ENCODE measurements around the gene JAKMIP2. TPM values are rescaled to one million over a fixed set of nuclear protein-coding genes. Genes with fewer than 3 reads are reported as not detected.

Gene JAKMIP2
- total and polyA plus RNA-seq, 10 donors: 0.09 to 2.4 (median 1.5) TPM

DNA sequence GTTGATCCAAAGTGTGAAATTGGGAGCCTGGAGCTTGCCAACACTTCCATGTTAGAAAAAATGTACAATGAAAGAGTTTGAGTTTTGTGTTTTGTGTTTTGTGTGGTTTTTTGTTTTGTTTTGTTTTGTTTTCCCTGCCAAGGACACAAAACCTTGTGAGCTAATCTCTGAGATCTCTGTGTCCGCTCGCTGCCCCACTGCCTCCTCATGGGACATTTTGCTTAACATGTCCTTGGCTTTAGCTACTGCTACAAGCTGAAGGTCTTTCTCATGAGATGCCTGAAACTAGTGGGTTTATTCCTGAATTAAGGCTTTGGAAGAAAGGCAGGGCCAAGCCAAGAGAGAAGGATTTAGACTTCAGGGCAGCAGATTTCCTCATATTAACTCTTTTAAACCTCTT is 7.3 kb upstream of the JAKMIP2 start:
- H3K4me1 ChIP-seq: no peaks in the 10 kb centered on the region
- no peak overlapping the region for H3K4me3 ChIP-seq
- no peaks in the 10 kb centered on the region for H3K27me3 ChIP-seq (replicated peaks in 1 of 7)
- WGBS, 5 donors: 79 to 89% (median 86%) methylated on average over 2 of the region's 2 CpGs
- intact Hi-C loops (cut with DNase I; ENCODE audit: low total_unique reads): no loop called here
- TF ChIP-seq POLR2AphosphoS5 (IDR thresholded peaks at IDR 0.05): no peak
- TF ChIP-seq POLR2A (IDR thresholded peaks at IDR 0.05): no peak
- TF ChIP-seq, protein P1, sequence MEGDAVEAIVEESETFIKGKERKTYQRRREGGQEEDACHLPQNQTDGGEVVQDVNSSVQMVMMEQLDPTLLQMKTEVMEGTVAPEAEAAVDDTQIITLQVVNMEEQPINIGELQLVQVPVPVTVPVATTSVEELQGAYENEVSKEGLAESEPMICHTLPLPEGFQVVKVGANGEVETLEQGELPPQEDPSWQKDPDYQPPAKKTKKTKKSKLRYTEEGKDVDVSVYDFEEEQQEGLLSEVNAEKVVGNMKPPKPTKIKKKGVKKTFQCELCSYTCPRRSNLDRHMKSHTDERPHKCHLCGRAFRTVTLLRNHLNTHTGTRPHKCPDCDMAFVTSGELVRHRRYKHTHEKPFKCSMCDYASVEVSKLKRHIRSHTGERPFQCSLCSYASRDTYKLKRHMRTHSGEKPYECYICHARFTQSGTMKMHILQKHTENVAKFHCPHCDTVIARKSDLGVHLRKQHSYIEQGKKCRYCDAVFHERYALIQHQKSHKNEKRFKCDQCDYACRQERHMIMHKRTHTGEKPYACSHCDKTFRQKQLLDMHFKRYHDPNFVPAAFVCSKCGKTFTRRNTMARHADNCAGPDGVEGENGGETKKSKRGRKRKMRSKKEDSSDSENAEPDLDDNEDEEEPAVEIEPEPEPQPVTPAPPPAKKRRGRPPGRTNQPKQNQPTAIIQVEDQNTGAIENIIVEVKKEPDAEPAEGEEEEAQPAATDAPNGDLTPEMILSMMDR (IDR thresholded peaks at IDR 0.05 in 8 of 11, conservative IDR thresholded peaks at IDR 0.05 in 3 of 11): no peak
- H3K9me3 ChIP-seq: no peaks in the 10 kb centered on the region
- H3K27ac ChIP-seq: no peak overlapping the region
- no peaks in the 10 kb centered on the region for H3K36me3 ChIP-seq
- DNase-seq: no peak

DNA sequence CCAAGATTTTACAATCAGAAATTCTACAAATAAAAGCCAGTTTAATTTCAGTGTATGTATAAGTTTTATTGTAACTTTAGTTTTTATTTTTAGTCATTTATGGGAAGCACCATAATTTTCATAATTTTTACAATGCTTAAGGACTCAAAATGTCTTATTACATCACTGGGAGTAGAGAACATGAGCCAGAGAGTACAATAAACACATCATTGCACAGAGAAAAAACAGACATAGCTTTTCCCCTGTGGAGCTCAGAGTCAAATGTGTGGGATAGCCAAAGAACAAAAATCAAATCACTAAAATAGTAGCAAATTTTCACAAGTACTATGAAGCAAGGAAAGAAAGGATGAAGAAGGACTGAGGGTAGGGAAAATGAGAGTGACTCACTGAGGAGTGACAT is 5.5 kb upstream of the JAKMIP2 start:
- H3K36me3 ChIP-seq: no peaks in the 10 kb centered on the region
- no peaks in the 10 kb centered on the region for H3K9me3 ChIP-seq
- no peak for DNase-seq
- peaks cover 0 to 2% (median 0%) of the 10 kb centered on the region in 6 donors for H3K4me1 ChIP-seq
- no peak overlapping the region for H3K4me3 ChIP-seq
- intact Hi-C loops (cut with DNase I; ENCODE audit: low total_unique reads): no loop called here
- TF ChIP-seq, protein P1 (IDR thresholded peaks at IDR 0.05 in 8 of 11, conservative IDR thresholded peaks at IDR 0.05 in 3 of 11): no peak
- TF ChIP-seq POLR2A (IDR thresholded peaks at IDR 0.05): no peak
- no peak for TF ChIP-seq POLR2AphosphoS5 (IDR thresholded peaks at IDR 0.05)
- no peaks in the 10 kb centered on the region for H3K27me3 ChIP-seq (replicated peaks in 1 of 7)
- H3K27ac ChIP-seq: no peak overlapping the region

DNA sequence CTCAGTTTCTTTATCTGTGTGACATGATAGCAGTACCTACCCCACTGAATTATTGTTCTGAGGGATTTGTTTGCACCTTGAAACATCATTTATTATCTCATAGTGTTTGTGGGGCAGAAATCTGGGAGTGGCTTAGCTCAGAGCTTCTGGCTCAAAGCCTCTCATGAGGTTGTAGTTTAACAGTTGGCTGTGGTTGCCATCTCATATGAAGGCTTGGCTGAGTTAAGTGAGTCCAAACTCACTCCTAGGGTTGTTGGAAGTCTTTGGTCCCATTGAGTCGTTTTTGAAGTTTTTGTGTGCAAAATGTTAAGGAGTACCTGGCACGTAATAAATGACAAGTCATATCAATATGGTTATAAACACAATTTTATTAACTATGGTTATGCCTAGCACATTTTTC is 3.6 kb upstream of the JAKMIP2 start:
- 82 to 89% (median 85%) methylated on average over 2 of the region's 2 CpGs for WGBS, 5 donors
- H3K27ac ChIP-seq: no peak overlapping the region

DNA sequence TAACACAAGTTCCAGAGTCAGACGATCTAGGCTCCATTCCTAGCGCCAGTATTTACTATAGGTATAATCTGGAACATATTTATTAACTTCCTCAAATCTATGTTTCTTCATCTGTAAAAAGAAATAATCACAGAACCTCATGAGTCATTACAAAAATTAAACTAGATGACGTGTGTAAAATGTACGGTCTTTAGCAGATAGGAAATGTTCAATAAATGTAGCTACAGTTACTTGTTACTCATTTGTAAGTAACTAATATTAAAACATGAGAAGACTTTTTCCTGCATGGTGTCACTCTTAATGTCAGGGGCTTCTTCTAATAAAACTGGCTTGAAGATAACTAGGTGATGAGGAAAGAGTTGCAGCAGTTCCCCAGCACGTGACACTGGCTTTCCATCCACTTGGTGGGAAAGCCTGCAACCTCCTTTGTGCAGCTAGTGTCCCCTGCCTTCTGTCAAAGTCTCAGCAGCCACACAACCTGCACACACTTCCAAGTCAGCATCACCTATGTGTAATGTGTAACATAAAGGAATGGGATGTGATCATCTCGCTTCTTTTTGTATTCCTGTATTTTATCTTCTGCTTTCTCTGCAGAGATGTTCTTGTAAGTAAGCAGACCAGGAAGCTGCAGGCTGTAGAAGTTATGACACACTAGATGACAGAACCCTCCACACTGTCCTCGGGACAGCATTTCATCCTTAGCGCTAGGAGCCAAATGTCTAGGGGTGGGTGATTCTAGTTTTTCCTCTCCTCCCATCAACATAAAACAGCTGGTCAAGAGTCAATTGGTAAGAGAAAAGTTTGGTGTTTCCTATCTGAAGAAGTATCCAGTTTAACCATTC is 1.8 kb upstream of the JAKMIP2 start:
- peaks cover 0 to 12% (median 3%) of the 10 kb centered on the region in 7 donors for H3K27me3 ChIP-seq (replicated peaks in 1 of 7)
- WGBS, 5 donors: 48 to 76% (median 63%) methylated on average over 8 of the region's 8 CpGs
- H3K4me3 ChIP-seq: no peak overlapping the region
- peaks cover 0 to 28% (median 6%) of the 10 kb centered on the region in 6 donors for H3K4me1 ChIP-seq
- H3K9me3 ChIP-seq: no peaks in the 10 kb centered on the region
- H3K36me3 ChIP-seq: no peaks in the 10 kb centered on the region
- intact Hi-C loops (cut with DNase I; ENCODE audit: low total_unique reads): no loop called here
- no peak overlapping the region for H3K27ac ChIP-seq
- TF ChIP-seq POLR2A (IDR thresholded peaks at IDR 0.05) (no peak), POLR2AphosphoS5 (IDR thresholded peaks at IDR 0.05) (no peak)
- TF ChIP-seq, protein P1 (IDR thresholded peaks at IDR 0.05 in 8 of 11, conservative IDR thresholded peaks at IDR 0.05 in 3 of 11): no peak
- no peak for DNase-seq

More for the DNA sequence above, 3.6 kb upstream of the JAKMIP2 start:
- Histone ChIP-seq H3K9me3 (no peaks in the 10 kb centered on the region), H3K36me3 (no peaks in the 10 kb centered on the region), H3K4me3 (no peak overlapping the region), H3K4me1 (peaks cover 0 to 21% (median 6%) of the 10 kb centered on the region in 6 donors), H3K27me3 (replicated peaks in 1 of 7) (peaks cover 0 to 12% (median 3%) of the 10 kb centered on the region in 7 donors)
- DNase-seq: no peak
- intact Hi-C loops (cut with DNase I; ENCODE audit: low total_unique reads): no loop called here
- TF ChIP-seq POLR2A (IDR thresholded peaks at IDR 0.05): no peak
- TF ChIP-seq, protein P1 (IDR thresholded peaks at IDR 0.05 in 8 of 11, conservative IDR thresholded peaks at IDR 0.05 in 3 of 11): no peak
- TF ChIP-seq POLR2AphosphoS5 (IDR thresholded peaks at IDR 0.05): no peak

Measured in spleen (tissue), 11 donors.